K562 (cell line): ENCODE data around the gene SETD4. TPM values are rescaled to one million over a fixed set of nuclear protein-coding genes. Genes with fewer than 3 reads are reported as not detected.

Experiments used
- ATAC-seq: fragments of 200-7000 bp; cut with Tn5 transposase; 3 replicates; pipeline ENCODE4 v1.9.1; 2020; ENCODE audit warnings: moderate library complexity
- BruUV-seq: library from RNA; stranded (reverse); fragments of 400-500 nt; replicated peaks from 2 replicates; lab custom pipeline; 2021; lab: Mats Ljungman, UMichigan
- CTCF ChIA-PET: fragments of 300-600 bp; formaldehyde crosslinking; extraction: SDS; loops from one replicate; lab custom pipeline; 2021; ENCODE audit warnings: low intra/inter-chr PET ratio; lab: Yijun Ruan, JAX
- POLR2A ChIA-PET: fragments of 300-600, 350-650 bp; sonication (Branson Sonifier 250); formaldehyde crosslinking; extraction: SDS; loops from one replicate; lab custom pipeline; 2021; ENCODE audit warnings: antibody characterized with exemption, inconsistent platforms; lab: Yijun Ruan, JAX
- DNase-seq, 4 experiments: peaks; one replicate each; pipeline versions ENCODE4 v3.0.0 to v3.0.0-alpha.2; 2011 to 2018; ENCODE audit warnings: low spot score in 3 of 4, mixed read lengths in 3 of 4; ENCODE audit errors: extremely low read depth in 1 of 4
- FAIRE-seq: peaks from 2 replicates; lab custom pipeline; 2011; peaks lifted over from hg19 to GRCh38; lab: Jason Lieb, UNC
- H2AFZ ChIP-seq: 2 replicates; pipeline ENCODE4 v1.6.0; 2011; ENCODE audit warnings: low read depth, low read length, control low read depth, inconsistent platforms
- H3K27ac ChIP-seq: fragments of 200-600 bp; 3 replicates; pipeline ENCODE4 v1.8.0; 2011; ENCODE audit warnings: low read depth, mild to moderate bottlenecking, control low read depth, inconsistent platforms, low read length, moderate library complexity, mixed read lengths; ENCODE audit errors: extremely low read depth
- H3K27me3 ChIP-seq, 2 experiments: fragments of 300-600 bp in 1 of 2; 2 replicates in 1 of 2; 3 replicates in 1 of 2; pipeline versions ENCODE4 v1.6.0 to v1.8.0; 2011; ENCODE audit warnings: inconsistent platforms in 2 of 2, low read length in 2 of 2, mild to moderate bottlenecking in 1 of 2, mixed read lengths in 1 of 2, moderate library complexity in 1 of 2; ENCODE audit not compliant: control insufficient read depth in 2 of 2, insufficient read depth in 2 of 2
- H3K36me3 ChIP-seq: fragments of 300-600 bp; 3 replicates; pipeline ENCODE4 v1.8.0; 2011; ENCODE audit warnings: mild to moderate bottlenecking, low read length, inconsistent platforms; ENCODE audit not compliant: control insufficient read depth, insufficient read depth
- H3K4me1 ChIP-seq, 2 experiments: fragments of 200-600 bp in 1 of 2; replicated peaks in 1 of 2; 2 replicates in 1 of 2; 3 replicates in 1 of 2; pipeline versions ENCODE4 v1.5.1 to v1.8.0; 2011; ENCODE audit warnings: inconsistent platforms in 2 of 2, low read length in 2 of 2, mild to moderate bottlenecking in 1 of 2, mixed read lengths in 1 of 2, moderate library complexity in 1 of 2; ENCODE audit not compliant: control insufficient read depth in 2 of 2, insufficient read depth in 2 of 2
- H3K4me2 ChIP-seq: 2 replicates; pipeline ENCODE4 v1.6.1; 2011; ENCODE audit warnings: low read length, control low read depth, inconsistent platforms, mixed read lengths; ENCODE audit not compliant: insufficient read depth
- H3K4me3 ChIP-seq: fragments of 200-600 bp; sonication (generic), shearing (Covaris generic); 2 replicates; pipeline ENCODE4 v1.5.1; 2016; ENCODE audit warnings: control low read depth, inconsistent platforms
- H3K79me2 ChIP-seq: fragments of 200-600 bp; 3 replicates; pipeline ENCODE4 v1.8.0; 2011; ENCODE audit warnings: low read length, inconsistent platforms; ENCODE audit not compliant: control insufficient read depth, insufficient read depth
- H3K9ac ChIP-seq, 2 experiments: 2 replicates each; pipeline versions ENCODE4 v1.6.0 to v1.6.1; 2011; ENCODE audit warnings: low read depth in 2 of 2, low read length in 2 of 2, control low read depth in 1 of 2, inconsistent platforms in 1 of 2, mild to moderate bottlenecking in 1 of 2, mixed read lengths in 1 of 2; ENCODE audit not compliant: insufficient read depth in 1 of 2
- H3K9me1 ChIP-seq: one replicate; pipeline ENCODE4 v1.6.0; 2011; ENCODE audit warnings: inconsistent platforms, mild to moderate bottlenecking, low read length, moderate library complexity; ENCODE audit not compliant: control insufficient read depth, insufficient read depth
- H3K9me3 ChIP-seq: replicated peaks from 2 replicates; pipeline ENCODE4 v1.5.1; 2011; ENCODE audit warnings: low read depth, low read length, inconsistent platforms; ENCODE audit not compliant: control insufficient read depth, insufficient read depth
- H4K20me1 ChIP-seq: replicated peaks from 2 replicates; pipeline ENCODE4 v1.6.1; 2011; ENCODE audit warnings: low read length, inconsistent platforms, mixed read lengths; ENCODE audit not compliant: control insufficient read depth, insufficient read depth
- CXXC5 ChIP-seq: fragments of 250-450 bp; sonication (Bioruptor Pico); IDR thresholded peaks from 2 replicates; pipeline ENCODE4 v1.8.0; 2022; ENCODE audit warnings: inconsistent platforms, mild to moderate bottlenecking, moderate library complexity
- FOXM1 ChIP-seq, 2 experiments: fragments of 450-650 bp in 1 of 2; sonication (generic) in 1 of 2; formaldehyde crosslinking in 1 of 2; IDR thresholded peaks; 2 replicates each; pipeline versions ENCODE4 v1.6.1 to v1.9.0; 2017 to 2022; ENCODE audit warnings: low read depth in 2 of 2, mild to moderate bottlenecking in 2 of 2, missing genetic modification reagents in 1 of 2, moderate library complexity in 1 of 2
- GABPA ChIP-seq: fragments of 200-800 bp; sonication (Bioruptor generic); conservative IDR thresholded peaks from 2 replicates; pipeline ENCODE4 v1.6.1; 2016; ENCODE audit warnings: low read depth, missing genetic modification characterization, missing compliant biosample characterization
- HMG20B ChIP-seq: fragments of 250-450 bp; sonication (Bioruptor Pico); IDR thresholded peaks from 2 replicates; pipeline ENCODE4 v1.5.0; 2021; ENCODE audit warnings: mild to moderate bottlenecking
- KDM1A ChIP-seq, 2 experiments: fragments of 450-650 bp; IDR thresholded peaks; 2 replicates each; pipeline ENCODE4 v1.6.1; 2016; ENCODE audit warnings: mild to moderate bottlenecking in 2 of 2
- MYBL2 ChIP-seq, 2 experiments: fragments of 450-650 bp in 1 of 2; sonication (generic) in 1 of 2; formaldehyde crosslinking in 1 of 2; IDR thresholded peaks; 2 replicates each; pipeline versions ENCODE4 v1.6.1 to v1.8.1; 2017 to 2022; ENCODE audit warnings: borderline replicate concordance in 1 of 2, inconsistent platforms in 1 of 2, low read depth in 1 of 2, mild to moderate bottlenecking in 1 of 2, missing genetic modification reagents in 1 of 2, moderate library complexity in 1 of 2
- TARDBP ChIP-seq: fragments of 450-650 bp; IDR thresholded peaks from 2 replicates; pipeline ENCODE4 v1.6.1; 2016
- TEAD1 ChIP-seq, 2 experiments: fragments of 450-650 bp in 1 of 2; sonication (generic) in 1 of 2; formaldehyde crosslinking; IDR thresholded peaks; 2 replicates each; pipeline versions ENCODE4 v1.4.0 to v1.8.0; 2020 to 2022; ENCODE audit warnings: mild to moderate bottlenecking in 2 of 2, missing genetic modification reagents in 1 of 2
- ZFP36 ChIP-seq: fragments of 150-350 bp; IDR thresholded peaks from 2 replicates; pipeline ENCODE4 v1.6.1; 2018; ENCODE audit warnings: low read length, low read depth; ENCODE audit not compliant: partially characterized antibody
- ZHX1 ChIP-seq: fragments of 150-350 bp; conservative IDR thresholded peaks from 2 replicates; pipeline ENCODE4 v1.6.1; 2014; ENCODE audit warnings: low read length
- ZNF224 ChIP-seq: sonication (generic); formaldehyde crosslinking; IDR thresholded peaks from 2 replicates; pipeline ENCODE4 v1.8.0; 2022; ENCODE audit warnings: mild to moderate bottlenecking, missing genetic modification reagents
- ZNF274 ChIP-seq: IDR thresholded peaks from 2 replicates; pipeline ENCODE4 v1.6.1; 2011; ENCODE audit warnings: low read depth, mild to moderate bottlenecking, low read length, moderate library complexity, borderline replicate concordance
- ZNF384 ChIP-seq: IDR thresholded peaks from 2 replicates; pipeline ENCODE4 v1.6.1; 2012; ENCODE audit warnings: low read depth, low read length, improper control_type of control experiment
- ZNF408 ChIP-seq: fragments of 250-450 bp; sonication (Bioruptor Pico); IDR thresholded peaks from 2 replicates; pipeline ENCODE4 v1.4.0; 2020; ENCODE audit warnings: low read depth, mild to moderate bottlenecking, moderate library complexity
- ZNF518B ChIP-seq: fragments of 250-450 bp; sonication (Bioruptor Pico); IDR thresholded peaks from 2 replicates; pipeline ENCODE4 v1.5.0; 2021; ENCODE audit warnings: mild to moderate bottlenecking, moderate library complexity
- WGBS: fragments of 100-300 bp; shearing (Covaris generic); methylation state at CpG from one replicate; pipeline ENCODE4 v1.1.6; 2016; ENCODE audit warnings: low coverage, mixed read lengths; ENCODE audit not compliant: insufficient coverage; ENCODE audit errors: missing lambda C conversion rate; 5-methylcytosine and 5-hydroxymethylcytosine counted together
- in situ Hi-C: fragments of 300-500 bp; cut with MboI; formaldehyde crosslinking; loops from 4 replicates; pipeline ENCODE4 v1.15.0; 2018; ENCODE audit warnings: inconsistent platforms, mixed read lengths
- intact Hi-C: fragments of 100-400 bp; cut with micrococcal nuclease; formaldehyde crosslinking; loops from 2 replicates; pipeline ENCODE4 v1.14.2; 2022
- polyA plus RNA-seq, 8 experiments: library from polyadenylated mRNA; depleted of rRNA in 4 of 8; stranded (reverse) in 5 of 8; unstranded in 3 of 8; fragments of >200 nt; fragmentation: Nextera tagmentation in 2 of 8; fragmentation: Illumina TruSeq in 1 of 8; extraction: Ambion mirVana in 2 of 8; extraction: Trizol in 1 of 8; gene quantifications; 2 replicates each; pipeline versions ENCODE4 v1.2.1 to v1.2.3, GENCODE V29; 2011 to 2014; ENCODE audit warnings: inconsistent platforms in 1 of 8, missing spikeins in 1 of 8
- total RNA-seq, 7 experiments: library from RNA; depleted of rRNA in 6 of 7; stranded (reverse); fragments of >200 nt in 6 of 7; fragmentation: Illumina TruSeq in 2 of 7; extraction: Trizol in 2 of 7; gene quantifications; 2 replicates each; pipeline versions ENCODE4 v1.2.1 to v1.2.3, GENCODE V29; 2011 to 2021; ENCODE audit warnings: low replicate concordance in 1 of 7

SETD4 gene
- total and polyA plus RNA-seq, 9 of the 15 experiments (the other 6 are each of a cell fraction or from before 2014, with no cell fraction given): 16.1 to 51.3 (median 25.7) TPM

GRCh38 chr21:35996217-35996616, 64.1 kb downstream of the SETD4 start (continued):
- TF ChIP-seq TEAD1 (CRISPR knock-in tag; IDR thresholded peaks at IDR 0.05): no peak
- TF ChIP-seq CXXC5: no peak
- no peak for TF ChIP-seq TARDBP
- TF ChIP-seq ZNF408 (CRISPR knock-in tag): no peak
- no peak for TF ChIP-seq ZNF274

- H3K9me3 ChIP-seq: no peaks in the 10 kb centered on the region; the same call in 1 of the 2 replicates
- H3K4me3 ChIP-seq: no peak overlapping the region
- H4K20me1 ChIP-seq: no peaks in the 10 kb centered on the region
- no peak for ATAC-seq
- H3K9me1 ChIP-seq: no peaks in the 10 kb centered on the region
- peaks cover 21 to 48% of the 10 kb centered on the region in 2 experiments for H3K27me3 ChIP-seq
- intact Hi-C loops: no loop called here
- H3K4me1 ChIP-seq: no peaks in the 10 kb centered on the region
- 0% methylated on average over 4 of the region's 4 CpGs for WGBS
- DNase-seq: no peak
- H3K9ac ChIP-seq: no peak overlapping the region
- H3K27ac ChIP-seq: no peak overlapping the region
- POLR2A ChIA-PET: no interaction called here
- no peaks in the 10 kb centered on the region for H3K79me2 ChIP-seq
- no peak overlapping the region for H3K4me2 ChIP-seq
- H3K36me3 ChIP-seq: no peaks in the 10 kb centered on the region
- H2AFZ ChIP-seq: no peak overlapping the region
- no TSS peak for BruUV-seq
- CTCF ChIA-PET: no interaction called here
- in situ Hi-C loops: no loop called here
- no peak for FAIRE-seq
- no peak for TF ChIP-seq ZHX1
- no peak for TF ChIP-seq ZNF384
- TF ChIP-seq HMG20B (CRISPR knock-in tag): no peak
- no peak for TF ChIP-seq ZNF518B
- no peak for TF ChIP-seq MYBL2 (IDR thresholded peaks at IDR 0.05; ENCODE audit: low read depth)
- TF ChIP-seq MYBL2 (CRISPR knock-in tag; IDR thresholded peaks at IDR 0.05; ENCODE audit: borderline replicate concordance): no peak
- no peak for TF ChIP-seq FOXM1 (IDR thresholded peaks at IDR 0.05; ENCODE audit: low read depth)
- TF ChIP-seq FOXM1 (CRISPR knock-in tag; IDR thresholded peaks at IDR 0.05; ENCODE audit: low read depth): no peak
- TF ChIP-seq ZFP36: no peak
- no peak for TF ChIP-seq GABPA (tag)
- no peak for TF ChIP-seq ZNF224
- TF ChIP-seq KDM1A (IDR thresholded peaks at IDR 0.05): no peak
These were observed 64.7 kb downstream of the SETD4 start for GRCh38 chr21:35995522-35996088.
